Muscle layer of duodenum (tissue), 2 donors: Measurements from ENCODE around the gene IWS1.
"Not testable (repeated sequence)": the region's sequence is repeated elsewhere in the genome, so short reads cannot be mapped to it uniquely, and the experiment has no call there.

Experiments used
- H3K27ac ChIP-seq: one replicate; pipeline ENCODE4 v1.7.0; 2013; ENCODE audit warnings: mild to moderate bottlenecking, low read length
- H3K27me3 ChIP-seq: one replicate; pipeline ENCODE4 v1.7.0; 2013; ENCODE audit warnings: low read depth, mild to moderate bottlenecking, control low read depth, low read length
- H3K36me3 ChIP-seq, 2 donors: one replicate each; pipeline ENCODE4 v1.7.0; 2013; ENCODE audit warnings: low read length in 2 of 2, control low read depth in 1 of 2, mild to moderate bottlenecking in 1 of 2; ENCODE audit not compliant: insufficient read depth in 2 of 2, control insufficient read depth in 1 of 2
- H3K4me1 ChIP-seq, 2 donors: one replicate each; pipeline ENCODE4 v1.7.0; 2013; ENCODE audit warnings: low read length in 2 of 2, mild to moderate bottlenecking in 2 of 2, control low read depth in 1 of 2, moderate library complexity in 1 of 2; ENCODE audit not compliant: insufficient read depth in 2 of 2, control insufficient read depth in 1 of 2
- H3K4me3 ChIP-seq, 2 donors: one replicate each; pipeline ENCODE4 v1.7.0; 2013; ENCODE audit warnings: low read length in 2 of 2, low read depth in 1 of 2, mild to moderate bottlenecking in 1 of 2
- H3K9me3 ChIP-seq, 2 donors: one replicate each; pipeline ENCODE4 v1.7.0; 2013; ENCODE audit warnings: low read length in 2 of 2, control low read depth in 1 of 2, mild to moderate bottlenecking in 1 of 2; ENCODE audit not compliant: control insufficient read depth in 1 of 2
- donor health status: healthy.

IWS1 gene

DNA sequence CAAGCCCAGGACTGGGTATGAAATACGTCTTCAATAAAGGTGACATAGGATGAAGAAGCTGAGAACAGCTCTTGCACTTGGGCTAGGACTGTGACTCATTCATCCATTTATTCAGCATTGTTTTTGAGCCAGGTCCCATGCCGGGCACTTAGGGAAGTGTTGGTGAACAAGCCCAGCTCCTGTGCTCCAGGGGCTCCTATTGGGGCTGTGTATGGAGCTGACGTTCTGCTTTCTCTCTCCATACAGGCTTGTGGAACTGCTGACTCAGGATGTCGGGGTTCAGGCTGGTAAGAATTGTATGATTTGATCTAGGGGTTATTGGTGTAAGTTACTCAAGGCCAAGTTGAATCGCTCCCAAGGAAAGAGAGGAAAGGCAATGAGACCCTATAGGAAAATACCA lies 33.2 kb upstream of the IWS1 start:
- no peak overlapping the region for H3K4me3 ChIP-seq
- H3K4me1 ChIP-seq = no peaks in the 10 kb centered on the region
- H3K36me3 ChIP-seq = no peaks in the 10 kb centered on the region
- no peaks in the 10 kb centered on the region for H3K27me3 ChIP-seq
- no peak overlapping the region for H3K27ac ChIP-seq
- H3K9me3 ChIP-seq = peaks cover 0 to 4% of the 10 kb centered on the region in 2 donors

DNA sequence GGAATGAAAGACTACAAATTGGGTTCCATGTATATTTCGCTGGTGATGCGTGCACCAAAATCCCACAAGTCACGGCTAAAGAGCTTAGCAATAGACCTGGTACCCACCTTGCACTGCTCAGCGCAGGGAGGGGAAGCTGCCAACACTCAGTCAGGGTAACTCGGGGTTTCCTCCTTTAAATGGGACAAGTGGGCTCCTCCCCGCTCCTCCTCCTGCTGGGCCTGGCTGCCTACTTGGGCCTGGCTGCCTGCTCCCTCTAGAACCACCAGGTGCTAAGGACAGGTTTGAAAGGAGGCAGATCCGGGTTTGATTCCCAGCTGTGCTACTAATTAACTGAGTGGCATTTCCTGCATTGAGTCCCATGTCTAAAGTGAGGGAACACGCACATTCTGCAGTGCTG lies 32.6 kb upstream of the IWS1 start:
- H3K4me1 ChIP-seq = no peaks in the 10 kb centered on the region
- H3K4me3 ChIP-seq = no peak overlapping the region
- no peaks in the 10 kb centered on the region for H3K27me3 ChIP-seq
- peaks cover 0 to 4% of the 10 kb centered on the region in 2 donors for H3K9me3 ChIP-seq
- H3K36me3 ChIP-seq = no peaks in the 10 kb centered on the region
- H3K27ac ChIP-seq = no peak overlapping the region

DNA sequence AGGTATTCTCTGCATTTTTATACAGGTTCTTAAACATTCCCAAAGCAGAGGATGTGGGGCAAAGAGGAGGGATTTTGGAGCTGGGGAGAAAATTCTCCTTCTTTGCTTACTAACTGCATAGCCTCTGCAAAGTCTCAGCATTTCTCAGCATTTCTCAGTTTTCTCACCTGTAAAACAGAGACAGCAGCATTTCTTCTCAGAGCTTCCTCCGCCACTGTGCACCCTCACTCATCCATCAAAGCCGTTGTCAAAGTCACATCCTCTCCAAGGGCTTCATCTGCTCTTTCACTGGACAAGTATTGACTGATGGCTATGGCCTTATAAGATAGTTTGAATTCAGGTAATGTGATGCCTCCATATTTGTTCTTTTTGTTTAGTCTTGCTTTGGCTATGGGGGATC lies 26.6 kb upstream of the IWS1 start:
- Histone ChIP-seq H3K27ac (no peak overlapping the region), H3K36me3 (no peaks in the 10 kb centered on the region), H3K27me3 (no peaks in the 10 kb centered on the region), H3K4me3 (no peak overlapping the region), H3K9me3 (peaks cover 0 to 4% of the 10 kb centered on the region in 2 donors), H3K4me1 (no peaks in the 10 kb centered on the region)

DNA sequence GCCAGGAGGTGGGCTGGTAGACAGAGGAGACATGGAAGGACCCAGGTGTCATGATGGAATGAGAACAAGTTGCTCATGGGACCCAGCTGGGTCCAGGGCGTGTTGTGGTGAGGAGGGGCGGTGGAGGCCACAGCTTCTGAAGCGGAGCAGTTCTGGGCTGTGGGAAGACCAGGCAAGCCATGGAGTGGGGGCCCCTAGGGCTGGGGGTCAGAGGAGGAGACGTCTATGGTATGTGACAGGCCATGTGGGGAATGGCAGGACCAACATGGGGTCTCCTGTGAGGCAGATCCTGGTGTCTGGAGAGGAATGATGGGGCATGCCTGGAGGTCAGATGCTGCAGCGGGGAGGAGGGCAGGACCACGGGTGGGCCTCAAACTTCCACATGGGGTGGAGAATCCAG lies 26.0 kb upstream of the IWS1 start:
- Histone ChIP-seq H3K36me3 (no peaks in the 10 kb centered on the region), H3K27ac (no peak overlapping the region), H3K4me3 (no peak overlapping the region), H3K27me3 (no peaks in the 10 kb centered on the region), H3K9me3 (peaks cover 0 to 4% of the 10 kb centered on the region in 2 donors), H3K4me1 (no peaks in the 10 kb centered on the region)

DNA sequence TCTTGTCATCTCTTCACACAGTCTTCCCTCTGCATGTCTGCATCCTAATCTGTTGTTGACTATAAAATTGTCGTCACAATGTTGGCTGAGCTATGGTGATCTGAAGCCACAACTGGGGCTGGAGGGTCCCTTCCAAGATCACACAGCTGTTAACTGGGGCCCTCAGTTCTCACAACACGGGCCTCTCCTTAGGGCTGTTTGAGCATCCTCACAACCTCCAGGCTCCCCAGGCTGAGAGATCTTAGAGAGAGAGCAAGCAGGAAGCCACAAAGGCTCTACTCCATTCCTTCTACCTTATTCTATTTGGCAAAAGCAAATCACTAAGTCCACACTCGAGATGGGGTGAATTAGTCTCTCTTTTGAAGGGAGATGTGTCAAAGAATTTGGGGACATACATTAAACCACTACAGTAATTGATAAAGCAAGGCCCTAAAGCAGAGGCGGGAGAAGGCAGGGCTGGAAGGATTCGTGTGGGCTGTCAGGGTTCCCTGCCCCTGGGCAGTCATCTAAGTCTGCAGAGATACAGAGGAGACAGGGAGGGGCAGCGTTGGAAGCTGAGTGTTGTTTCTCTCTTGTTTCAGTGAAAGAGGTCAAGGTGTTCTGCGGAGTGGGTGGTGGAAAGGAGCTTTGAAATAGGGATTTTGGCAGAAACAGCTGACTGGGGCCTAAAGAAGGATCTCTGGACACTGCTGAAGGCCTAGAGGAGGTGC lies 25.1 kb upstream of the IWS1 start:
- no peaks in the 10 kb centered on the region for H3K4me1 ChIP-seq
- H3K36me3 ChIP-seq = no peaks in the 10 kb centered on the region
- H3K27me3 ChIP-seq = no peaks in the 10 kb centered on the region
- no peak overlapping the region for H3K27ac ChIP-seq
- no peaks in the 10 kb centered on the region for H3K9me3 ChIP-seq
- H3K4me3 ChIP-seq = no peak overlapping the region

DNA sequence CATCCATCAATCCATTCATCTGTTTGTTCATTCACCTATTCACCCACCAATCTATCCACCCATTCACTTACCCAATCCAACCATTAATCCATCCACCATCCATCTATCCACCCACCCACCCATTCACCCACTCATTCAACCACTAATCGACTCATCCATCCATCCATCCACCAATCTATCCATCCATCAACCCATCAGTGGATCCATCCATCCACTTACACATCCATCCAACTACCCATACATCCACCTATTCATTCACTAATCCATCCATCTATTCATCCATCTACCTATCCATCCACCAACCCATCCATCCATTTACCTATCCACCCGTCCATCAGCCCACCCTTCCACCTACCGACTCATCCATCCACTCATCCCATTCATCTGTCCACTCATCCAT lies 20.5 kb upstream of the IWS1 start:
- no peak overlapping the region for H3K4me3 ChIP-seq
- no peaks in the 10 kb centered on the region for H3K9me3 ChIP-seq
- H3K27ac ChIP-seq = no peak overlapping the region
- H3K27me3 ChIP-seq = no peaks in the 10 kb centered on the region
- no peaks in the 10 kb centered on the region for H3K36me3 ChIP-seq
- H3K4me1 ChIP-seq = no peaks in the 10 kb centered on the region

GRCh38 chr2:127545796-127546195 lies 19.5 kb upstream of the IWS1 start:
- H3K27me3 ChIP-seq = no peaks in the 10 kb centered on the region
- H3K4me1 ChIP-seq = no peaks in the 10 kb centered on the region
- no peaks in the 10 kb centered on the region for H3K36me3 ChIP-seq
- H3K9me3 ChIP-seq = no peaks in the 10 kb centered on the region
- no peak overlapping the region for H3K4me3 ChIP-seq
- H3K27ac ChIP-seq = no peak overlapping the region

GRCh38 chr2:127545189-127545588 lies 18.9 kb upstream of the IWS1 start:
- Histone ChIP-seq H3K9me3 (no peaks in the 10 kb centered on the region), H3K27ac (no peak overlapping the region), H3K4me1 (no peaks in the 10 kb centered on the region), H3K36me3 (no peaks in the 10 kb centered on the region), H3K4me3 (no peak overlapping the region), H3K27me3 (no peaks in the 10 kb centered on the region)

DNA sequence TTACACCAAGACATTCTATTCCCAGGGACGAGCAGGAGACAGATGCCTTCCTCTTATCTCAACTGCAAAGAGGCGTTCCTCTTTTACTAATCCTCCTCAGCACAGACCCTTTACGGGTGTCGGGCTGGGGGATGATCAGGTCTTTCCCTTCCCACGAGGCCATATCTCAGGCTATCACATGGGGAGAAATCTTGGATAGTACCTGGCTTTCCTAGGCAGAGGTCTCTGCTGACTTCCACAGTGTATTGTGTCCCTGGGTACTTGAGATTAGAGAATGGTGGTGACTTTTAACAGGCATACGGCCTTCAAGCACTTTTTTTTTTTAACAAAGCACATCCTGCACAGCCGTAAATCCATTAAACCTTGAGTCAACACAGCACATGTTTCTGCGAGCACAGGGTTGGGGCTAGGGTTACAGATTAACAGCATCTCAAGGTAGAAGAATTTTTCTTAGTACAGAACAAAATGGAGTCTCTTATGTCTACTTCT lies 16.8 kb upstream of the IWS1 start:
- H3K36me3 ChIP-seq, H3K9me3 ChIP-seq, H3K27me3 ChIP-seq, H3K27ac ChIP-seq, H3K4me1 ChIP-seq, H3K4me3 ChIP-seq: not testable (repeated sequence)

DNA sequence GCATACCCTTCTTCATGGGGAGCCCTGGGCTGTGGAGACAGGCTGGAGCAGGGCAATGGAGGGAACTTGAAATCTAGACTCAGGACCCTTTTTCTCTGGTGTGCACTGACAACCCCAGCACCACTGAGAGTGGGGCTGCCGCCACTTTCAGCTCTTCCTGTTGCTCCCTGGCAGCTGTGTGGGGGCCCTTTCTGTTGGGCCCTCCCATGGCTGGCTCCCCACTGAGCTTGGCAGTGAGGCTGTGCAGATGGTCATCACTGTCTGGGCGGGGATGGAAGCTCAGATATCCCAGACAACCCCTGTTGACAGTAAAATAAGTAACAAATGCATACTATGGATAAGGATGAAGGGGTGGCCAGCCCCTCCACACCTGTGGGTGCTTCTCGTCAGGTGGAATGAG lies 15.9 kb upstream of the IWS1 start:
- Histone ChIP-seq H3K4me3 (no peak overlapping the region), H3K36me3 (no peaks in the 10 kb centered on the region), H3K27me3 (no peaks in the 10 kb centered on the region), H3K9me3 (no peaks in the 10 kb centered on the region), H3K4me1 (no peaks in the 10 kb centered on the region), H3K27ac (no peak overlapping the region)

GRCh38 chr2:127541809-127542208 lies 15.5 kb upstream of the IWS1 start:
- H3K9me3 ChIP-seq = no peaks in the 10 kb centered on the region
- H3K4me3 ChIP-seq = no peak overlapping the region
- no peaks in the 10 kb centered on the region for H3K27me3 ChIP-seq
- H3K4me1 ChIP-seq = no peaks in the 10 kb centered on the region
- H3K36me3 ChIP-seq = no peaks in the 10 kb centered on the region
- H3K27ac ChIP-seq = no peak overlapping the region

GRCh38 chr2:127537644-127538043 lies 11.4 kb upstream of the IWS1 start:
- Histone ChIP-seq H3K36me3 (no peaks in the 10 kb centered on the region), H3K9me3 (no peaks in the 10 kb centered on the region), H3K4me1 (no peaks in the 10 kb centered on the region), H3K27ac (no peak overlapping the region), H3K4me3 (no peak overlapping the region), H3K27me3 (no peaks in the 10 kb centered on the region)
